EL (cell line): ENCODE results near the gene TMEM243.
"Not testable (repeated sequence)": the region's sequence is repeated elsewhere in the genome, so short reads cannot be mapped to it uniquely, and the experiment has no call there.

Experiments used
- DNase-seq: peaks from one replicate; pipeline ENCODE4 v3.0.0-alpha.2; 2016

TMEM243 gene

GRCh38 chr7:87219545-87220025 lies at the start of gene TMEM243:
Gene TMEM243, minus strand, starts transcription at chr7:87219732. Its CDS starts 229 bp downstream, at chr7:87219503.
- DNase-seq, result peak; percentile 78

- no peak for DNase-seq
Measured at GRCh38 chr7:87267239-87267900, 47.8 kb upstream of the TMEM243 start.

- no peak for DNase-seq
Measured at GRCh38 chr7:87263537-87263936, 44.0 kb upstream of the TMEM243 start.

GRCh38 chr7:87253589-87254087 lies 34.1 kb upstream of the TMEM243 start:
- no peak for DNase-seq

- DNase-seq, result not testable (repeated sequence)
Measured at GRCh38 chr7:87245671-87246070, 26.1 kb upstream of the TMEM243 start.

- not testable (repeated sequence) for DNase-seq
Measured at GRCh38 chr7:87238464-87239051, 19.0 kb upstream of the TMEM243 start.

GRCh38 chr7:87234949-87235348 lies 15.4 kb upstream of the TMEM243 start:
- DNase-seq, result peak; percentile 21

GRCh38 chr7:87231711-87232110 lies 12.2 kb upstream of the TMEM243 start:
- no peak for DNase-seq

GRCh38 chr7:87231258-87231657 lies 11.7 kb upstream of the TMEM243 start:
- no peak for DNase-seq

GRCh38 chr7:87226495-87226894 lies 7.0 kb upstream of the TMEM243 start:
- DNase-seq, result no peak

- peak; percentile 41 for DNase-seq
Measured at GRCh38 chr7:87225696-87226095, 6.2 kb upstream of the TMEM243 start.

- DNase-seq, result peak; percentile 12
Measured at GRCh38 chr7:87223666-87224065, 4.1 kb upstream of the TMEM243 start.

- peak; percentile 39 for DNase-seq
Measured at GRCh38 chr7:87220734-87221215, 1.2 kb upstream of the TMEM243 start.

GRCh38 chr7:87220026-87220733 lies 648 bp upstream of the TMEM243 start:
- peak; percentile 82 for DNase-seq

GRCh38 chr7:87218796-87219544 lies 562 bp downstream of the TMEM243 start:
- peak; percentile 51 for DNase-seq

- no peak for DNase-seq
Measured at GRCh38 chr7:87217983-87218653, 1.4 kb downstream of the TMEM243 start.

GRCh38 chr7:87216701-87217508 lies 2.6 kb downstream of the TMEM243 start:
- DNase-seq, result no peak

- no peak for DNase-seq
Measured at GRCh38 chr7:87215046-87215445, 4.5 kb downstream of the TMEM243 start.

- DNase-seq, result peak; percentile 6
Measured at GRCh38 chr7:87213811-87214210, 5.7 kb downstream of the TMEM243 start.

- no peak for DNase-seq
Measured at GRCh38 chr7:87213252-87213651, 6.3 kb downstream of the TMEM243 start.

GRCh38 chr7:87212498-87212897 lies 7.0 kb downstream of the TMEM243 start:
- DNase-seq, result no peak
